Neural crest cell (in vitro differentiated cells): Measurements from ENCODE around the gene RAB8B. TPM values are rescaled to one million over a fixed set of nuclear protein-coding genes. Genes with fewer than 3 reads are reported as not detected.

Experiments
- DNase-seq: peaks from one replicate; pipeline ENCODE4 v3.0.0; 2021; ENCODE audit warnings: low read depth, mixed read lengths, low spot score
- H3K27ac Mint-ChIP-seq: one replicate; pipeline ENCODE4 v1.8.0; 2021; ENCODE audit warnings: mild to moderate bottlenecking, mixed read lengths; ENCODE audit not compliant: unreplicated experiment
- H3K27me3 Mint-ChIP-seq: 2 replicates; pipeline ENCODE4 v1.8.0; 2021; ENCODE audit warnings: low read depth, mild to moderate bottlenecking, mixed read lengths
- H3K36me3 Mint-ChIP-seq: 2 replicates; pipeline ENCODE4 v1.8.0; 2021; ENCODE audit warnings: low read depth, mild to moderate bottlenecking, mixed read lengths
- H3K4me1 Mint-ChIP-seq: 2 replicates; pipeline ENCODE4 v1.8.0; 2021; ENCODE audit warnings: mixed read lengths
- H3K4me3 Mint-ChIP-seq: one replicate; pipeline ENCODE4 v1.8.0; 2021; ENCODE audit warnings: mild to moderate bottlenecking, mixed read lengths
- H3K9me3 Mint-ChIP-seq: 2 replicates; pipeline ENCODE4 v1.8.0; 2021; ENCODE audit warnings: mixed read lengths
- total RNA-seq: library from RNA; stranded (reverse); gene quantifications from 2 replicates; pipeline ENCODE4 v1.2.1, GENCODE V29; 2021
- TF ChIP-seq, protein P1 (sequence below): fragments of 200-600 bp; sonication (generic); conservative IDR thresholded peaks from 2 replicates; pipeline ENCODE4 v1.5.0; 2021; ENCODE audit warnings: antibody characterized with exemption, mild to moderate bottlenecking

Gene RAB8B
- total RNA-seq, 1 donor from 2014 or later, result 51.0 TPM

DNA sequence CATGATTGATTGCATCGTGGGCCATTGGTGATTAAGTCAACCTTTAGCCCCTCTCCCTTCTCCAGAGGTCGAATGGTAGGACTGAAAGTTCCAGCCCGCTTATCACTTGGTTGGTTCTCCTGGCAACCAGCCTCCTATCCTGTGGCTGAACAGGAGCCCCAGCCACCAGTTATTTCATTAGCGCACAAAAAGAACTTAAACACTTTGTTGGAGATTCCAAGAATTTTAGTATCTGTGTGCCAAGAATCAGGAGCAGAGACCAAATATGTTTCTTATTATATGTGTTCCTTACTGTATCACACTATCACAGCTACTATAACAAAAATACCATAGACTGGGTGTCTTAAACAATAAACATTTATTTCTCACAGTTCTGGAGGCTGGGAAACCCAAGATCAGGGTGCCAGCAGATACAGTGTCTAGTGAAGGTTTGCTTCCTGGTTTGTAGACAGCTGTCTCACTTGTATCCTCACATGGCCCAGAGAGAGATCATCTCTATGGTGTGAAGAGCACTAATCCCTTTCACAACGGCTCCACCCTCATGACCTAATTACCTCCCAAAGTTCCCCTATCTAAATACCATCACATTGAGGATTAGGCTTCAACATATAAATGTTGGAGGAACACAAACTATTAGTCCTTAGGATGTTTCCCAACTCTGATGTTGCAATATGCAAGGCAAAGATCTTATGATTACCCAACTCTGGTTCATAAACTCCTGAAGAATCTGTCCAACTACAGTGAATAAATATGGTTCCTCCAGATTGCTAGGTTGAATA lies 57.5 kb downstream of the RAB8B start:
- Mint-ChIP-seq H3K27me3 (no peaks in the 10 kb centered on the region), H3K27ac (no peak overlapping the region), H3K36me3 (peaks cover 31% of the 10 kb centered on the region), H3K4me3 (no peak overlapping the region), H3K4me1 (peaks cover 15% of the 10 kb centered on the region), H3K9me3 (peaks cover 7% of the 10 kb centered on the region)
- TF ChIP-seq, protein P1, sequence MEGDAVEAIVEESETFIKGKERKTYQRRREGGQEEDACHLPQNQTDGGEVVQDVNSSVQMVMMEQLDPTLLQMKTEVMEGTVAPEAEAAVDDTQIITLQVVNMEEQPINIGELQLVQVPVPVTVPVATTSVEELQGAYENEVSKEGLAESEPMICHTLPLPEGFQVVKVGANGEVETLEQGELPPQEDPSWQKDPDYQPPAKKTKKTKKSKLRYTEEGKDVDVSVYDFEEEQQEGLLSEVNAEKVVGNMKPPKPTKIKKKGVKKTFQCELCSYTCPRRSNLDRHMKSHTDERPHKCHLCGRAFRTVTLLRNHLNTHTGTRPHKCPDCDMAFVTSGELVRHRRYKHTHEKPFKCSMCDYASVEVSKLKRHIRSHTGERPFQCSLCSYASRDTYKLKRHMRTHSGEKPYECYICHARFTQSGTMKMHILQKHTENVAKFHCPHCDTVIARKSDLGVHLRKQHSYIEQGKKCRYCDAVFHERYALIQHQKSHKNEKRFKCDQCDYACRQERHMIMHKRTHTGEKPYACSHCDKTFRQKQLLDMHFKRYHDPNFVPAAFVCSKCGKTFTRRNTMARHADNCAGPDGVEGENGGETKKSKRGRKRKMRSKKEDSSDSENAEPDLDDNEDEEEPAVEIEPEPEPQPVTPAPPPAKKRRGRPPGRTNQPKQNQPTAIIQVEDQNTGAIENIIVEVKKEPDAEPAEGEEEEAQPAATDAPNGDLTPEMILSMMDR, result no peak
- no peak for DNase-seq

DNA sequence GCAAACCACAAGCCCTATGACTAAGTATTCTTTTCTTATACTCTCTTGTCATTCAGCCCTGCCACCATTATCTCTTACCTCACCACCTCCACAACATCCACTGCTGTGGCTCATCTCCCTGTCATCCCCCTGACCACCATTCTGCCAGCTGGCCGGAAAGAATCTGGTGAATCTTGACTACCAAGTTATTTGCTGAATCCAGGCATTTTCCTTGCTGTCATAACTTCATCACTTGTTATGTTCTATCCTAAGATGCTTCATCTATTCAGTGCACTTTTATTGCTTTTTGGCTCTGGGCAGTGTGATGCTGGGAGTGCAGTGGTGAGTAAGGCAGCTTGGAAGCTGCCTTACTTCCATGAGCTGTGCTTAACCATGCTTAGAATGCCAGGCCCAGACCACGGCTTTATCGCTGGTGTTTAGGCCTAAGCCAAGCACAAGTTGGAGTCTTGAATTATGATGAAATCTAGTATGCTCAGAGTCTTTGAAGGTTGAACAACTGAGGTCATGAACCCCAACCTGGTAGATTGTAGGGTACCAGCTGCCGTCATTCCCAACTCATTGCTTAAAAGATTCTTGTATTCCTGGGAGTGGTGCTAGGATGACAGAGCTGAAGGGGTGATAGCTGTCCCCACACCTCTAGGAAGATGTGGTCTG lies 61.0 kb downstream of the RAB8B start:
- Mint-ChIP-seq H3K9me3 (no peaks in the 10 kb centered on the region), H3K27me3 (no peaks in the 10 kb centered on the region), H3K4me1 (peaks cover 12% of the 10 kb centered on the region), H3K4me3 (no peak overlapping the region), H3K27ac (peak overlapping the region; percentile 28), H3K36me3 (peaks cover 19% of the 10 kb centered on the region)
- TF ChIP-seq, protein P1, result no peak
- no peak for DNase-seq

DNA sequence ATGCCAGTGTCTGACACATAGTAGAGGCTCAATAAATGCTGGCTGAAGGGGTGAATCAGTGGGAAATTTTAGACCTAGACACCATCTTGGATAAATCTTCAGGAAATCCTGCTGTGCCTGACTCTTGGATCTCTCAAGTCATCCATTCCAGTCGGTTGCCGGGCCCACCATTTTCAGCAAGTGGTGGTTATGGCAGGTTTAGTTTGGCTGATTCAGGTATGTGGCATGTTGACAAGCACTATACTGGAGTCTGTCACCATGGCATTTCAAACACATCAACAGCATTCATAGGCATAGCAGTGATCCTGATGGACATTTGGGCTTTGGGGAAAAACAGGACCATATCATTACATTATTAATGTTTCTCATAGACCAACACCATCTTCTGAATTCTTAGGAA lies 62.3 kb downstream of the RAB8B start:
- DNase-seq, result no peak
- Mint-ChIP-seq H3K9me3 (no peaks in the 10 kb centered on the region), H3K4me1 (peaks cover 25% of the 10 kb centered on the region), H3K27me3 (no peaks in the 10 kb centered on the region), H3K4me3 (no peak overlapping the region), H3K27ac (no peak overlapping the region), H3K36me3 (peaks cover 16% of the 10 kb centered on the region)
- TF ChIP-seq, protein P1, result no peak

DNA sequence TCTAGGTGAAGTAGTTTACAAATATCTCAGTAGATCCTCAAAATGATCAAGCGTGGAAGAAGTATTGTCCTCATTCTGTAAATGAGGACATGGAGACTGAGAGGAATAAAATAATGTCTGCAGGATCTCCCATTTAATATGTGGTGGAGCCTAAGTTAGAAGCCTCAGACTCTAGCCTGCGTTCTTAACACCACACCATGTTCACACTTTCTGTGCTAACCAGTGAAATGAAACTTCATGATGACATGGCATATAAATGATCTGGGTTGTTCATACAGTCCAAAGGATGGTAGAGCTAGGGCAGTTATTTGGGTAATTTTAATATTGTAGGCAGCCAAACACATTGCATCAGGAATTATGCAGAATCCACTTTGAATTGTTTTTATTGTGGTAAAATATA lies 62.9 kb downstream of the RAB8B start:
- Mint-ChIP-seq H3K9me3 (no peaks in the 10 kb centered on the region), H3K27ac (no peak overlapping the region)

DNA sequence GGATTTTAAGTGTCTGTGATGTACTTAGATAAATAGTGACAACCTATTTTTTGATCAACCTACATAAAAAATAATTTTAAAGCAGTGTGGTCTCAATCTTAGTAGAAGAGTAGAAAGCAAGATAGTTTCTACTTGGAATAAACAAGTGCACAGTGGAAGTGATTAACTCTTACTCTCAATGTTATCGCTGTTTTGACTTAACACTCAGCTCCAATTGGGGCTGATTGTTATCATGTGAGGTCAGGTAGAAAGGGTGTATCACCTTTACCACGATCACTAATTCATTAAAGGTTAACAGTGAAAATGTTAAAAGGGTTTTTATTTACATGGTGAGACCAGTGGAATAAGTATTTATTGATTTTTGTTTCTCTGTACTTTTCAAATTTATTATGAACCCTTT lies 65.6 kb downstream of the RAB8B start:
- no peak overlapping the region for H3K27ac Mint-ChIP-seq
- no peak for DNase-seq
- no peaks in the 10 kb centered on the region for H3K9me3 Mint-ChIP-seq
- no peak overlapping the region for H3K4me3 Mint-ChIP-seq
- H3K4me1 Mint-ChIP-seq, result peaks cover 29% of the 10 kb centered on the region
- H3K36me3 Mint-ChIP-seq, result peaks cover 12% of the 10 kb centered on the region
- TF ChIP-seq, protein P1, result no peak
- H3K27me3 Mint-ChIP-seq, result no peaks in the 10 kb centered on the region

More for the DNA sequence above, 62.9 kb downstream of the RAB8B start:
- Mint-ChIP-seq H3K4me3 (no peak overlapping the region), H3K4me1 (peaks cover 29% of the 10 kb centered on the region), H3K27me3 (no peaks in the 10 kb centered on the region), H3K36me3 (peaks cover 12% of the 10 kb centered on the region)
- no peak for DNase-seq
- TF ChIP-seq, protein P1, result no peak
